ENCODE measurements around the gene LRRTM4.
"Not testable (repeated sequence)": the region's sequence is repeated elsewhere in the genome, so short reads cannot be mapped to it uniquely, and the experiment has no call there.

LRRTM4 gene

GRCh38 chr2:76745605-76746004 lies 776.6 kb downstream of the LRRTM4 start:
- no peak for DNase-seq (ENCODE audit: low spot score)

- DNase-seq (ENCODE audit: low spot score): no peak
Observed at GRCh38 chr2:76737607-76738006, 784.6 kb downstream of the LRRTM4 start.

GRCh38 chr2:76733736-76734135 lies 788.4 kb downstream of the LRRTM4 start:
- no peak for DNase-seq (ENCODE audit: low spot score)

GRCh38 chr2:76731157-76731556 lies 791.0 kb downstream of the LRRTM4 start:
- DNase-seq (ENCODE audit: low spot score): no peak

- DNase-seq (ENCODE audit: low spot score): no peak
Observed at GRCh38 chr2:76730021-76730420, 792.2 kb downstream of the LRRTM4 start.

- DNase-seq (ENCODE audit: low spot score): no peak
Observed at GRCh38 chr2:76721226-76721625, 801.0 kb downstream of the LRRTM4 start.

- no peak for DNase-seq (ENCODE audit: low spot score)
Observed at GRCh38 chr2:76713312-76713711, 808.9 kb downstream of the LRRTM4 start.

- no peak for DNase-seq (ENCODE audit: low spot score)
Observed at GRCh38 chr2:76711490-76711889, 810.7 kb downstream of the LRRTM4 start.

- DNase-seq (ENCODE audit: low spot score): no peak
Observed at GRCh38 chr2:76700894-76701293, 821.3 kb downstream of the LRRTM4 start.

GRCh38 chr2:76697998-76698713 lies 824.0 kb downstream of the LRRTM4 start:
- not testable (repeated sequence) for DNase-seq (ENCODE audit: low spot score)

Measured in AG08396 (cell line).